Measurements from ENCODE around the gene FARP1.

Gene FARP1

GRCh38 chr13:98141509-98142379 lies 1.1 kb upstream of the FARP1 start:
- DNase-seq = no peak

- no peak for DNase-seq
These were observed 261 bp downstream of the FARP1 start for GRCh38 chr13:98143157-98143553.

DNA sequence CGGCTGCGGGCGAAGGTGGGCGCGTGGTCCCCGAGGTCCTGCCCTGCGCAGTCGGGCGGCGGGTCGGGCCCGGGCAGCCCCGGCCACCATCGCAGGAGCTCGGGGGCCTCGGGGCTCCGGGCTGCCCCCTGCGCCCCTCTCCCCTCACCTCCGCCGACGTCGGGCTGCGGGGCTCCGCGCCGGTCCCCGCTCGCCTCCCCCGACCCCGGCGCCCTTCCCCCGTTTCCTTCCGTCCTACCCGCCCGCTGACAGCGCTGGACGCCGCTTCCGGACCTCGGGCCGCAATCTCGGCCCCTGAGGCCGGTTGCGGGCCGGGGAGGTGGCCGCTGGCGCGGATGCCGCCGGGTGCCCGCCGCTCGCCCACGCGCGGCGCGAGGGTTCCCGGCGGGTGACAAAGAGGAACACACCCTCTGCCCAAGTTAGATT lies 720 bp downstream of the FARP1 start:
- no peak for DNase-seq

DNA sequence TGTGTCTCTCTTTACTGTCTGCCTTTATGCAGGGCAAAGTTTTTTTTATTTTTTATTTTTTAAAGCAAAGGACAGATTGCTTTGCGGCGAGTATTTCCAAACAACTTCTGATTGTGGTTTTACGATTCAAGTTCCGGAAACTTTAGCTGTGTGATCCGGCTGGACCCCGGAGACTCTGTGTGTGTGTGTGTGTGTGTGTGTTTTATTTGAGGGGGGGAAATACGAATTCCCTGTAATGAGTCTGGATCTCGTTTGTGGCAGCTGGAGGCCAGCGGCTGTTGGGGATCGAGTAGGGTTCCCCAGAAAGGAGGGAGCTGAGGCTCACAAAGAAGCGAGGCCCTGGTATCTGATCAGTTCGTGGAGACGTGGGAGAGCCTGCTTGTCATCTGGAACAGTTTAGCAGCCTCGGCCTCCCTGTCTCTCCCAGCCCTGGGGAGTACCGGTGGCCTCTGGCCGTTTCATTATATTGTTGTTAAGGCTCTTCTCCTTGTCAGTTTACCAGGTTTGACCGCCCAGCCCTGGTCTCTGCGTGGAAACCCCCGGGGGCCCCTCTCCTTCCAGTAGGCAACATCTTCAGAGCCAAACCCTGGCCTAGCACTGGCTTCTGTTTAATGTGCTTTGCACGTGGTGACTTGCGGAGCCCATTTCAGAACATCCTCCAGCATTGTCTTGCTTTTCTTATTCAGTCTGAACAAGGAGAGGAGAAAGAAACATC lies 1.3 kb downstream of the FARP1 start:
- DNase-seq = peak; percentile 54

GRCh38 chr13:98144801-98145350 lies 2.0 kb downstream of the FARP1 start:
- peak; percentile 78 for DNase-seq

DNA sequence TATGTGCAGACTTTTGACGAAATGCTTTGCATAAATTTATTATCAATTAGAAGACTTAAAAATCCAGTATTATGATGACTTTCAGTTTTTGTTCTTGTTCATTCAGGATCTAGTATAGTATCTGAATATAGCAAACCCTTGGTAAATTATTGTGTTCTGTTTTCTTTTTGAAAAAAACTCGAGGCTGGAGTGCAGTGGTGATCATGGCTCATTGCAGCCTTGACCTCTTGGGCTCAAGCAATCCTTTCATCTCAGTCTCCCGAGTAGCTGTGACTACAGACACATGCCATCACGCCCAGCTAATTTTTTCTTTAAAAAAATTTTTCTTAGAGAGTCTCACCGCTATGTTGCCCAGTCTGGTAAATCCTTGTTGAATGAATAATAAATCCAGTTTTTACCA lies 4.6 kb downstream of the FARP1 start:
- DNase-seq = no peak

DNA sequence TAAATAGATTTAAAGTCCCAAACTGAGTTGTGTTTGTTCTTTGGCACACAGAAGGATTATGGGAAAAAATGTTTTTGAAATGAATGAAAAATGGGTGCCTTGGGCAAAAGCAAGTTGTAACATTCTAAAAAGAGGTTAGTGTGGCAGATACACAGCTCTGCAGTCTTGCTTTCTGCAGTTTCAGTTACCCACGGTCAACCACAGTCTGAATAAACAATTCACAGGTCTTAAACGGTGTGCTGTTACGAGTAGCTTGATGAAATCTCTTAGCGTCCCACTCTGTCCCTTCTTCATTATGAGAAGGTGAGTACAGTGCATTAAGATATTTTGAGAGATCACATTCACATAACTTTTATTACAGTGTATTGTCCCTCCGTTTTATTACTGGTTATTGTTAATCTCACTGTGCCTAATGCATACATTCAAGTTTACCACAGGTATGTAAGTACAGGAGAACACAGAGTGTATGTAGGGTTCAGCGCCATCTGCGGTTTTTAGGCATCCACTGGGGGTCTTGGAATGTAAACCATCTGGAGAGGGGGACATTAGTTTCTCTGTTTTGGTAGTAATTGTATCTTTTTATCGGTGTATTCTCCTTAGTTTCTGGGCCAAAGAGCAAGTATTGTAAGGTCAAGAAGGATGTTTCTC lies 8.1 kb downstream of the FARP1 start:
- DNase-seq = no peak

GRCh38 chr13:98155475-98156109 lies 12.7 kb downstream of the FARP1 start:
- peak; percentile 75 for DNase-seq

DNA sequence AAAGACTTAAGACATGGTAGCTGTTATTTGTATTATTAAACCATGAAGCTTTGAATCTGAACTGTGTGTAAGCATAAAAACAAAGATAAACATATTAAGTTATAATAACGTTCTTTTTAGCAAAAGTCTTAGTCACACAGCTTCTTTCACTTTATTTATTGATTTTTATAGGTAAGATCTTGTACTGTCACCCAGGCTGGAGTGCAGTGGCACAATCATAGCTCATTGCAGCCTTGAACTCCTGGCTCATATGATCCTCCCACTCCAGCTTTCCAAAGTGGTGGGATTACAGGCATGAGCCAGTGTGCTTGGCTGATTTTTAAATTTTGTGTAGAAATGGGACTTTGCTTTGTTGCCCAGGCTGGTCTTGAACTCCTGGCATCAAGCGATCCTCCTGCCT lies 13.4 kb downstream of the FARP1 start:
- no peak for DNase-seq

GRCh38 chr13:98157188-98157587 lies 14.3 kb downstream of the FARP1 start:
- no peak for DNase-seq

GRCh38 chr13:98157609-98158008 lies 14.7 kb downstream of the FARP1 start:
- no peak for DNase-seq

DNA sequence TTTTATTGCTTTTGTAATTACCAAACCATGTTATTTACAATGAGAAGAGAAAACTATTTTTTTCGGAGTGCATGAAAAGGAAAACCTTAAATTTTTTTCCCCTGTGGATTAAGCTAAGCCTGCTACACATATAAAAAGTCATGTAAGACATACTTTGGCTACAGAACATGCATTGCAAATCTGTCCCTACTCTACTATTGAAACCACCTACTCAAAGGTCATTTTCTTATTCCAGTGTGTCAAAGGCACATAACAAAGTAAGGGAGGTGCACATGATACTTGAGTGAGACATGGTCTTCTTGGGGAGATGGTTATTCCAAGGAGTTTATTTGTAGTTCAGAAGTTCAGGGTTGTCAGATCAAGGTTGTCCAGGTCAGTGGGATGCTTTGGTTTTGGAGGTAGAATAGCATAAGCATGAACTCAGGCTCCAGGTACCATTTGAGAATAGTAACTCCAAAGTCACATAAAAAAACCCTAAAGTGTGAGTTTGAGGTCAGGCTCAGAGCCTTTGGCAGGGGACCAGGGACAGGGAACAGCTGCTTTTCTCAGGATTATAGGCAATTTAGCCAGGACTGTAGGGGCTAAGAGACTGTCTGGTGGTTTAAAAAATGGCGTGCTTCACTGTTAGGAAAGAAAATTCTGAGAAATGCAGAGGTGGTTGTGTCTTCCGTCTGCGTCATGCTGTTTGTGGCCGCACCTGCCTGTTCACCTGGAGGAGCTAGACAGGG lies 15.4 kb downstream of the FARP1 start:
- DNase-seq = no peak

GRCh38 chr13:98162935-98163334 lies 20.0 kb downstream of the FARP1 start:
- DNase-seq = no peak

GRCh38 chr13:98169331-98169730 lies 26.4 kb downstream of the FARP1 start:
- no peak for DNase-seq

- peak; percentile 74 for DNase-seq
These were observed 29.2 kb downstream of the FARP1 start for GRCh38 chr13:98171900-98172589.

GRCh38 chr13:98172590-98173422 lies 29.9 kb downstream of the FARP1 start:
- no peak for DNase-seq

GRCh38 chr13:98173431-98174152 lies 30.7 kb downstream of the FARP1 start:
- peak; percentile 93 for DNase-seq

DNA sequence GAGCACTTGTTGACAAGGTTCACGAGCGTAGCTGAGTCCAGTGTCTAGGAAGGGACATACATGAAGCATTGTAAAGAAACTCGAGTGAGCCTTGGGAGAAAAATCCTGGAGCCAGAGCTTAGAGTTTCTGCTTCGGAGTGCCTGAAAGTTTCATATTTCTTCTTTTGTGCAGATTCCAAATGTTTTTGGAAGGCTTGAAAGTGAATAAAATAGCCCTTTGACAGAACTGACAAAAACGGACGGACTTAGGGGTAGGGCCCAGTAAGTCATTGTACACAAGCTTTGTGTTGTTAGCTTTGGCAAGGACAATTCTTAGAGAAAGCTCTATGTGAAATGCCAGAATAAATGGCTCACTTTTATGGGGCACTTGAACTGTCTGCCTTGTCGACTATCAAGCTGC lies 31.4 kb downstream of the FARP1 start:
- no peak for DNase-seq

- DNase-seq = peak; percentile 60
These were observed 32.1 kb downstream of the FARP1 start for GRCh38 chr13:98175043-98175442.

DNA sequence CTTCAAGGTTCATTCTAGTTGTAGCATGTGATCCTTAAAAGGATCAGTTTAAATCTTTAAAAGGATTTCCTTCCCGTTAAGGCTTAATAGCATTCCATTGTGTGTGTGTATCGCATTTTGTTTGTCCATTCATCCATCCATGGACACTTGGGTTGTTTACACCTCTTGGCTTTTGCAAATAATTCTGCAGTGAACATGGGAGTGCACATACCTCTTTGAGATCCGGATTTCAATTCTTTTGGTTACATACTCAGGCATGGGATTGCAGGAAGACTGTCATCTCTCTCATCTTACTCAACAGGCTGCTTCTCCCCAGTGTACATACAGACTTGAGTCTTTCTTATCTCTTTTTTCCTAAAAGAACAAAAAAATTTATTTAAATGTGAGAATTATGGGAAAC lies 32.9 kb downstream of the FARP1 start:
- no peak for DNase-seq

All from fibroblast of skin of scalp (primary cell).